Hematopoietic multipotent progenitor cell treated with erythropoietin and hydrocortisone succinate and interleukin-3 and kit ligand, for 6 days (in vitro differentiated cells): ENCODE results near the gene WDFY2.

Experiments used
- DNase-seq: peaks from one replicate; pipeline ENCODE4 v3.0.0-alpha.2; 2015

Gene WDFY2

GRCh38 chr13:51745243-51745642 lies 161.0 kb downstream of the WDFY2 start:
- no peak for DNase-seq

DNA sequence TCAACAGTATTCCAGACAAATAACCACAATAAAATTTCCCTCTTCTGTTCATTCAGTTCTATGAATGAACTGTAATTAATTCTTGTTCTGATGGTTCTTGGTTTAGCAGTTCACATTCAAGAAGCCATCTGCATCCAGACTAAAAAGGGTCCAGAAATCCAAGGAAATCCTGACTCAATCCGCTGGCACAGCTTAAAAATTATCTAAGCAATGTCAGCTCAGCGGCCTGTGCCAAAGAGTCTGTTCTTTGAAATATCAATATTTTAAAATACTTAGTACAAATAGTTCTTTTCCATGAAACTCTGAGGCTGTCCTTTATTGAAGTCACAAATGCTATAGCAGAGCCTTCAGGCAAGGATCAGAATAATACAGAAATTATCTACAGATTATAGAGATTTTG lies 162.5 kb downstream of the WDFY2 start:
- DNase-seq: no peak

DNA sequence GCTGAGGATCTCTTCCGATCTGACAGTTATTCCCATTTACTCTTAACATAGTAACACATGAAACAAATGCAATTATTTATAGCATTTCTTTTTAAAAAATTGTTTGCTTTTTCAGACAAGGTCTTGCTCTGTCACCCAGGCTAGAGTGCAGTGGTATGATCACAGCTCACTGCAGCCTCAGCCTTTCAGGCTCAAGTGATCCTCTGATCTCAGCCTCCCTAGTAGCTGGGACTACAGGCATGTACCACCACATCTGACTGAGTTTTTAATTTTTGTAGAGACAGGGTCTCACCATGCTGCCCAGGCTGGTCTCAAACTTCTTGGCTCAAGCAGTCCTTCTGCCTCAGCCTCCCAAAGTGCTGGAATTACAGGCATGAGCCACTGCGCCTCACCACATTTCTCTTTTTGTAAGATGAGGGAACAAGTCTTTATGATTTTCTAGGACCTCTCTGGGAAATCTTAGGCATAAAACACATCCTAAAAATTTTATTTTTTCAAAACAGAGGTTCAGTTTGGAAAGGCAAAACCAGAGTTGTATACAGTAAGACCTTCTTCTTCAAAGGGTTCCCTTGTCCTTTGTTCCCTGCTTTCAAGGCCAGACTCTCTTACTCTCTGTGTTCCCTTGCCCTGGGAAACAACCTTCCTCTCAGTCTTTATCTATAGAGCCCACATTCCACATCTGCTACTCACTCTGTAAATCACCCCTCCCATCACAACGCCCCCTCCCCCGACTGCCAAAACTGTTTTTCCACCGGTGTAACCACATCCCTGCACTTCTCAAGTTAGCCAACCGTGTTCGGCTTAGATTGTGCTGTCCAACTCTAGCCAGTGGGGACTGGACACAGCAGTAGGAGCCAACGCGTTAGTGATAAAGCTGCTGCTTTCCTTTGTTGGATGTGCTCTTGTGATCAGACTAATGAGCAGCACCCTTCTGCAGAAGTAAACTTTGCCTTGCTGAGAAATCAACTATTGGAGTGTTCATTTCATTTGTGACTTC lies 163.5 kb downstream of the WDFY2 start:
- no peak for DNase-seq

GRCh38 chr13:51756651-51757050 lies 172.4 kb downstream of the WDFY2 start:
- DNase-seq: no peak

- DNase-seq: no peak
Measured at GRCh38 chr13:51758691-51759090, 174.4 kb downstream of the WDFY2 start.

- no peak for DNase-seq
Measured at GRCh38 chr13:51759240-51759639, 175.0 kb downstream of the WDFY2 start.

- no peak for DNase-seq
Measured at GRCh38 chr13:51760592-51760991, 176.3 kb downstream of the WDFY2 start.

DNA sequence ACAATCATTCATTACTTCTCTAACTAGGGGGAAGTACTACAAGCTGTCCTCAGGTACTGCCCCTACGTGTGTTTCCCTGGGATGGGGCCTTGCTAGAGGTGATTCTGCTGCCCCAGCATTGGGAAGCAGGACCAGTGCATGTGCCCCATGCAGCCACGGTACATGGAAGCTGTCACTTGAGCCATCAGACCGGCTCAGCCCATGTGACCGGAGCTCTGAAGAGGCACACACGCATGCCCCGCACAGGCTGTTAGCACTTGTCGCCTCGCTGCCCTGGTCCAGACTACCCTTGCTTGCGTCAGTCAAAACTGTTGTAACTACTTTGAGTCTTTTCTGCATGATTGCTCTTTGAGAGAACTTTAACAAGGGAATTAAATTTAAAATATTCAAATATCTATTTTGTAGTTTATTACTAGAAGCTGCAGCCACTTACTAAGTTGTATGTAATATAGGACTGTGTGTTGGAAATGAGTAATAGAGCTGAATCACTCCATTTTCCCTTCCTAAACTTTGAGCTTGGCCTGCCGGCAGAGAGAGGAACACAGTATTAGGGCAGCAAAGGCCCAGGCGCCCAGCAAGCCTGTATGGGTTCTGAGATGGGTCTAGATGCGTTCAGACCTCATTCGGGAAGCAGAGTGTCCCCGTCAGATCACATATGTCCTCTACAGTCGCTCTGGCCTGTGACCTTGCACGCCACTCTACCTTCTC lies 177.5 kb downstream of the WDFY2 start:
- no peak for DNase-seq

DNA sequence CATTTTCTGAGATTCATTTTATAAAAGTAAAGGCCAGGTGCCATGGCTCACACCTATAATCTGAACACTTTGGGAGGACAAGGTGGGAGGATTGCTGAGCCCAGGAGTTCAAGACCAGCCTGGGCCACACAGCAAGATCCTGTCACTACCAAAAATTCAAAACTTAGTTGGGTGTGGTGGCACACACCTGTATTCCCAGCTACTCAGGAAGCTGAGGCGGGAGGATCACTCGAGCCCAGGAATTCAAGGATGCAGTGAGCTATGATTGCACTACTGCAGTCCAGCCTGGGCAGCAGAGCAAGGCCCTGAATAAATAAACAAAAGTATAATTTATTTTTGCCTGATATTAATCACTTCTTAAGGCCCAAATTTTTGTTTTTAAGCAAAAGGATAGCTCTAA lies 179.2 kb downstream of the WDFY2 start:
- DNase-seq: no peak

GRCh38 chr13:51764184-51765141 lies 180.2 kb downstream of the WDFY2 start:
- peak; percentile 36 for DNase-seq

DNA sequence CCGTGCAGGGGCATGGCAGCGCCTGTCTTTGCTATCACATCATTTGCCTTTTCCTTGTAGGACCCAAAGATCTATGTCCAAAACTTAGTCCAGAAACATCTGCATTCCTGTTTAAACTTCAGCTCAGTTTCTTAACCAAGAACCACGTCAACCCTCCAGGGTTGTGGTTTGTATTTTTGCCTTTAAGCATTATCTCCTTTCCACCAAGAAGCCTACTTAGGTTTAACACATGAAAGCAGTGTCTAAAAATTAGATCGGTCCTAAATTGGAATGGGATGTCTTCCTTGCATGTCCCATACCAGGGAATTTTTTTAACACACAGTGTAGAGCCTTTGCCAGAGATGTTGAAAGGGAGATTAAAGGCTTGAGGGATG lies 180.9 kb downstream of the WDFY2 start:
- DNase-seq: peak; percentile 5

DNA sequence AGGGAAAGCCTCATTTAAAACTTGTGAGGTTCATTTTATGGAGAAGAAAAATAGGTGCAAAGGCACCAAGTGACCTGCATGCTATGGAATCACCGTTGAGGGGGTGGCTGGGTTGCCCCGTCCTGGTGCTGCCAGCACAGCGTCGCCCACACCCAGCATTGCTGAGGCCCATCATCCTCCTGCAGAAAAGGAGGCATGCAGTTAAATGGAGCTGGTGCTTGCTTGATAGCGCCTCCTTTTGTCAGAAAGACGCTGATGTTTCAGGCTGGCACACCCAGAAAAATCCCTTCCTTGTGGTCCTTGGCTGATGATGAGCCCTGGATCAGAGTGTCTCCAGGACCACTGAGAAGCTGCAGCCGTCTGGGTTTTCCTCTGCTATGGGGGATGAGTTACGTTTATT lies 182.8 kb downstream of the WDFY2 start:
- DNase-seq: peak; percentile 24

GRCh38 chr13:51768378-51768921 lies 184.2 kb downstream of the WDFY2 start:
- DNase-seq: no peak

DNA sequence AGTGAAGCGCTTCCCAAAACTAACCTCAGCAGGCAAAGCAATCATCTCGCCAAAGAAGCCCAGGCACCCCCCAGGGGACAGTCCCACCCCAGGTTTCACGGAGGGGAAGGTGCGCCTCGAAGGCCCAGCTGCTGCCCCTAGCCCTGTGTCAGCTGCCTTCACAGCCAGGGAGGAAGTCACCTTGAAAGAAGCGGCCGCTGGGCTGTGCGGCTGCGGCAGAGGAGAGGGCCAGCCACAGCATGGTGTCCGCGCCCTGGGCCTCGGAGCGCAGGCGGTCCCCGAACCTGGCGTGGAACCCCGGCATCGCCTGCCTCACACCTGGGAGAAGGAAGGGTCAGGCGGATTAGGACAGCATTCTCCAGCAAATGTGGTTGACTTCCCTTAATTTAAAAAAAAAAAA lies 184.7 kb downstream of the WDFY2 start:
- no peak for DNase-seq

- no peak for DNase-seq
Measured at GRCh38 chr13:51769455-51770127, 185.3 kb downstream of the WDFY2 start.

DNA sequence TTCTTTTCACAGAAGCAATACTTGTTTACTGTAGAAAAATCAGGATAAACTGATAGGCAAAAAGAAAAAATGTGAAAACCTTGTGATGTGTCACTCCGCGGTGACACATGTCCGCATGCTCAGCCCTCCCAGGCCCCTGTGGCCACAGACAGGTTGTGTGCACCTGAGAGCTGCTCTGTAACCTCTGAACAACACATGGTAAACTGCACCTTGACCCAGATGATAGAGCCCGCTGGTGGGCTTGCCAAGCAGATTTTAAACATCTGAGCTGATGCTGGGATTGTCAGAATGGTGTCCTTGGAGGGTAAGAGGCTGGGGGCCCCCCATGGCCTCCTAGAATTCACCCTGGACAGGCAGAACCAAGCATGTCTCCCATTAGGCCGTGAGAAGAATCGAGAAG lies 185.9 kb downstream of the WDFY2 start:
- no peak for DNase-seq

DNA sequence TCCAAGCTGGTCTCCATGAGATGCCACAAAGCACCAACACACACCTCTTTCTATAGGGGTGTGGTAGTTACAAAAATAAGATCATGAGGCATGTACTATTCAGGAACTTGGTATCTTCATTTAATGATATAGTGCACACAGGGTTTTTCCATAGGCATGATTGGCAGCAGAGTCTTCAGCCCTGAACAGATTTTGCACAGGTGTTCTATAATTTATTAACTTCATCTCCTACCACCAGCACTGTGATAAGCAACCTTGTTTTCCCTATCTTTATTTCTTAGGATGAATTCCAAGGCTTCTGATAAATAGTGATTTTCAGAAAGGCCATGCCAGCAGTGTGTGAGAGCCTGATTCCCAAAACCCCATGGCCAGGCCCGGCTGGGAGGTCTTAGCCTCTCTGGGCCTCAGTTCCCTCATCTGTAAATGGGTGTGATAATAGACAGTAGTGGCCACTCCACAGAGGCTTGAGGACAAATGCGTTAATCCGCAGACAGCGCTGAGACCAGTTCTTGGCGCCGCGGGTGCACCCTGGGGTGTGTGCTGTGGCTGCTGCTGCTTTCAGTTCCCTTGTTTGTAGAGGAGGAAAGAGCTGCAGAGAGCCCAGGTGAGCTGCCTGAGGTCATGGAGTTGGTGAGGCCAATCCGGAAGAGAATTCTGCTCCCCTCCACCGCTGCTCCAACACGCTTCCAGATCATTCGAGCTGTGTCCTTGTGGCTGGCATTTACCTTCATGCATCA lies 186.6 kb downstream of the WDFY2 start:
- DNase-seq: no peak

DNA sequence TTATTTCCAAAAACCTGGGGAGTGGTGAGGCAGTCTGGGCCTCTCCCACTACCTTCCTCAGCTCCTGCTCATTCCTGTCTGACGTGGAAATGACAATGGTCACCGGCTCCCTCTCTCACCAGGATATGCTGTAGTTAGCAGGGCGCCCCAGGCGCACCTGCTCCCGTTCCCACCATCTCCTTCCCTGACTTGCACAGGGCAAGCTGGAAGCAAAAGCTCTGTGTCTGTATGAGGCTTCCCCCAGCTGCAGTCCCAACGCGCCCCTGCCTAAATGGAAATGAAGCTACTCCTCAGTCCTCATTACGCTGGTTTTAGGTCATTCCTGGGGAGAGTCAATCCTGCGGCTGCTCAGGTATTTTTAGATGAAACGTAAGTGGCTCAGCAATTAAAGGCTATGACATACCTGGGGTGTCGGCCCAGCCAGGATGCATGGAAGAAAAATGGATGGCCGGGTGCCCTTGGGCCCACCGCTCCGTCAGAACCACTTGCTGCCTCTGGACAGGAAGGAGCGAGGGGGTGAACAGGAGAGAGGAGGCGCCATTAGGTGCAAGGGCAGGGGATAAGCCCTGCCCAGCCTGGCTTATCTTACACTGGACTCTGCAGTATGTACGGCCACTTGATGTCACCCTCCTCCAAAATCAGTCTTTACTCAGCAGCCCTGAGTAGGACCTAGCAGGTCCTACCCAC lies 187.3 kb downstream of the WDFY2 start:
- no peak for DNase-seq

DNA sequence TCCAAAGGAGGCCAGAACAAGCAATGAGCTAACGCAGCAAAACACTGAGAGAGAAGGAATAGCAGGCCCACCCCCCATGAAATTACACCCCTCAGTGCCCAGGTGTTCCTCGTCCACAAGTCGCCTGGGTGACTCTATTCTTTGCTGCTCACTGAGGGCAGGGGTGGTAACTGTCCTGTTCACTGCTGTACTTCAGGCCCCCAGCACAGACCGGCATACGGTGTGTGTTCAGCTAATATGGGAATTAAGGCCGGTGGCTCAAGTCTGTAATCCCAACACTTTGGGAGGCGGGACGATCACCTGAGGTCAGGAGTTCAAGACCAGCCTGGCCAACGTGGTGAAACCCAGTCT lies 187.8 kb downstream of the WDFY2 start:
- no peak for DNase-seq

DNA sequence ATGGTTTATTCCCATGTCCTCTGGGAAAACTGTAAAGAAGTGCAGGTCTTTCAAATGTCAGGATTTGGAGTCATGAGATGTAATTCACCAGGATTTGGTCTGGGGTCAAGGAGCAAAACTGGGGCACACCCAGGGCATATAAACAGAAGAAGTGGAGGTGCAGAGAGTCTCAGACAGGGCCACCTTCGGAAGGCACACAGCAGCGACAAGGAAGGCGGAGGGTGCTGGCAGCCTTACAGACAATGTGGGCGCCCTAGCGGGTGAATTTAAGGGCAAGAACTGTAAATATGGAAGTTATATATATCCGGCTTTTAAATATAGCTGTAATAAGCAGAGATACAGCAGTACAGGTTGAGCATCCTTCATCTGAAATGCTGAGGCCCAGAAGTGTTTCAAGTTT lies 188.5 kb downstream of the WDFY2 start:
- no peak for DNase-seq

DNA sequence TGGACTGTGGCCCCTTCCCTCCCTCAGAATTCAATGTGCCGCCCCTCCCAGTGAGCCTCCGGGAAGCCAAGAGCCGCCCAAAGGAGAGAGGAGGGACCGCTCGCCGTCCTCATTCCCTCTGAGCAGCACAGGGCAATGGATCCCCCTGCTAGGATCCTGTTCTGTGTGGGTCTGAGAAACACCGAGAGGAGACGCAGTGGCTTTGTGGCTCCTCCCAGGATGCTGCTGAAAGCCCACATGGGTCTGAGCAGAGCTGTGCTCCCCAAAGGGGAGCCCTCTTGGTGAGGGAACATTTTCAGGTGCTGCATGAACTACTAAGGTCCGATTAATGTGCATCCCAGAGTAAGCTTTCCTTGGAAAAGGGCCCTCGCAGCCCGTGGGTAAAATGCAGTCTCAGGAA lies 189.3 kb downstream of the WDFY2 start:
- no peak for DNase-seq
